PC-3 (cell line): Measurements from ENCODE around the gene TEX30. TPM values are rescaled to one million over a fixed set of nuclear protein-coding genes. Genes with fewer than 3 reads are reported as not detected.

Experiments used
- ATAC-seq: fragments of 200-7000 bp; cut with Tn5 transposase; 2 replicates; pipeline ENCODE4 v1.9.1; 2020; ENCODE audit warnings: mild to moderate bottlenecking, moderate library complexity
- BruUV-seq: library from RNA; stranded (reverse); fragments of 400-500 nt; replicated peaks from 2 replicates; lab custom pipeline; 2021; lab: Mats Ljungman, UMichigan
- CTCF ChIA-PET: fragments of 300-600 bp; sonication (Branson Sonifier 250); formaldehyde crosslinking; loops from one replicate; lab custom pipeline; 2022; ENCODE audit warnings: antibody characterized with exemption; lab: Charles Lee
- POLR2A ChIA-PET: fragments of 300-600 bp; sonication (Branson Sonifier 250); formaldehyde crosslinking; loops from one replicate; lab custom pipeline; 2022; ENCODE audit warnings: antibody characterized with exemption; ENCODE audit not compliant: unreplicated experiment; lab: Charles Lee
- DNase-seq: peaks from one replicate; pipeline ENCODE4 v3.0.0-alpha.2; 2015
- H2AFZ ChIP-seq: fragments of 300-600 bp; sonication (generic); 2 replicates; pipeline ENCODE4 v1.6.0; 2016; ENCODE audit warnings: antibody characterized with exemption, low read length
- H3F3A ChIP-seq: fragments of 300-600 bp; sonication (generic); one replicate; pipeline ENCODE4 v1.6.0; 2017; ENCODE audit warnings: antibody characterized with exemption, low read length, control low read depth, mild to moderate bottlenecking; ENCODE audit not compliant: unreplicated experiment
- H3K27ac ChIP-seq: fragments of 300-600 bp; sonication (generic); 2 replicates; pipeline ENCODE4 v1.5.1; 2016; ENCODE audit warnings: mild to moderate bottlenecking, low read length
- H3K27me3 ChIP-seq: fragments of 300-600 bp; sonication (generic); 2 replicates; pipeline ENCODE4 v1.6.1; 2016; ENCODE audit warnings: low read length, mixed read lengths
- H3K36me3 ChIP-seq: fragments of 300-600 bp; sonication (generic); 2 replicates; pipeline ENCODE4 v1.6.1; 2016; ENCODE audit warnings: low read depth, mixed run types, low read length, mixed read lengths
- H3K4me1 ChIP-seq: fragments of 300-600 bp; sonication (generic); 2 replicates; pipeline ENCODE4 v1.5.1; 2016; ENCODE audit warnings: low read length; ENCODE audit not compliant: insufficient read depth
- H3K4me2 ChIP-seq: fragments of 300-600 bp; sonication (generic); 2 replicates; pipeline ENCODE4 v1.6.0; 2016; ENCODE audit warnings: low read length
- H3K4me3 ChIP-seq: fragments of 300-600 bp; sonication (generic); 2 replicates; pipeline ENCODE4 v1.5.1; 2016; ENCODE audit warnings: mild to moderate bottlenecking, low read length, mixed read lengths
- H3K79me2 ChIP-seq: fragments of 300-600 bp; sonication (generic); 2 replicates; pipeline ENCODE4 v1.6.1; 2017; ENCODE audit warnings: low read length, mixed read lengths
- H3K9ac ChIP-seq: fragments of 300-600 bp; sonication (generic); 2 replicates; pipeline ENCODE4 v1.6.0; 2016; ENCODE audit warnings: mild to moderate bottlenecking, low read length
- H3K9me2 ChIP-seq: fragments of 300-600 bp; sonication (generic); replicated peaks from 2 replicates; pipeline ENCODE4 v1.6.1; 2016; ENCODE audit warnings: mixed run types, low read length, mixed read lengths
- H3K9me3 ChIP-seq: fragments of 300-600 bp; sonication (generic); 2 replicates; pipeline ENCODE4 v1.6.1; 2016; ENCODE audit warnings: low read length, mixed read lengths
- H4K20me1 ChIP-seq: fragments of 300-600 bp; sonication (generic); 2 replicates; pipeline ENCODE4 v1.6.1; 2016; ENCODE audit warnings: low read length, mixed read lengths
- EZH2 ChIP-seq: fragments of 300-600 bp; sonication (generic); IDR thresholded peaks from one replicate; pipeline ENCODE4 v1.6.1; 2017; ENCODE audit warnings: antibody characterized with exemption, mild to moderate bottlenecking, low read length; ENCODE audit not compliant: unreplicated experiment
- EZH2phosphoT487 ChIP-seq: fragments of 300-600 bp; sonication (generic); IDR thresholded peaks from 2 replicates; pipeline ENCODE4 v1.6.1; 2018; ENCODE audit warnings: mild to moderate bottlenecking, antibody characterized with exemption, low read length, borderline replicate concordance
- intact Hi-C: fragments of 100-400 bp; cut with micrococcal nuclease; formaldehyde crosslinking; loops from 2 replicates; pipeline ENCODE4 v1.9.0; 2023
- total RNA-seq: library from RNA; depleted of rRNA; stranded (reverse); fragments of >200 nt; gene quantifications from 2 replicates; pipeline ENCODE4 v1.2.3, GENCODE V29; 2014
- TF ChIP-seq, protein P1 (sequence below): fragments of 300-600 bp; sonication (generic); conservative IDR thresholded peaks from 2 replicates; pipeline ENCODE4 v1.5.1; 2017; ENCODE audit warnings: antibody characterized with exemption, low read depth, mild to moderate bottlenecking, low read length

The TEX30 gene
- total RNA-seq, 1 experiment from 2014 or later = 16.7 TPM

DNA sequence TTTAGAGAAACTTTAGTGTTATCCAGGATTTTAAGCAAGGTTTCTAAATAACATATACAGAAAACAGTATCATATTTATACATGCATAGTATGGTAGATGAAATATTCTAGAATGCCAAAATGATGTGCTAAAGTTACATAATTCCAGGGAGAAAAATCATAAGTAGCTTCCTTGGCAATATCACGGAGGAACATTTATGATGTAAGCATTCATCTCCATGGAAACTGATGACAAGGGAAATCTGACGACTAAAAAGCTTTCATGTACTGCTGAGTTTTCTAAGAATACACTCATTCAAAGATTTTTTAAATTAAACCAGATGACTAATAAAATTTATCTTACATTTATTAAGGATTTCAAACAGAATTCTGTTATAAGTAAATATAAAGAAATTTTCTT is 4.7 kb downstream of the TEX30 start:
- Histone ChIP-seq H3K9me3 (no peaks in the 10 kb centered on the region), H2AFZ (no peak overlapping the region), H3K9me2 (no peaks in the 10 kb centered on the region), H3F3A (no peaks in the 10 kb centered on the region), H4K20me1 (no peaks in the 10 kb centered on the region), H3K9ac (no peak overlapping the region), H3K36me3 (no peaks in the 10 kb centered on the region), H3K27ac (no peak overlapping the region), H3K4me3 (no peak overlapping the region), H3K79me2 (peaks cover 31% of the 10 kb centered on the region), H3K4me1 (peaks cover 15% of the 10 kb centered on the region), H3K4me2 (no peak overlapping the region), H3K27me3 (no peaks in the 10 kb centered on the region)
- intact Hi-C loops = no loop called here
- ATAC-seq = no peak
- POLR2A ChIA-PET = no interaction called here
- no TSS peak for BruUV-seq
- DNase-seq = no peak
- CTCF ChIA-PET = interaction anchor here (0.5 to 1.1 kb wide), 2 partner anchors 63 to 172 kb away, joined by 4 to 6 read pairs; partner anchors contain the start of gene TPP2
- TF ChIP-seq EZH2 = no peak

DNA sequence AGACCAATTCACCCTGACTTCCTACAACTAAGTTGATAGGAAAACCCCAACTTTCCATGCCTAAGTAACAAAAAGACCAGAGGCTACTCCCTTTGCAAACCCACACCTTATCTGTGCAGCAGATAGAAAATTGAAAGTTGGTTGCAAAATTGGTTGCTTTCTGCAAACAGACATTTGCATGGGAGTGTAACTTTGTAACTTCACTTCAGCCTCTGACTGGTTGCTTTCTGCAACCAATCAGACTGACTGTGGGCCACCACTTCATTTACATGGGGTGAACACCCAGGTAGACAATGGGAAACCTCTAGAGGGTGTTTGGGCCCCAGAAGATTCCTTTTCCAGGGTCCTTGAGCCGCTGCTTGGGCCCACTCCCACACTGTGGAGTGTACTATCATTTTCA is 9.8 kb downstream of the TEX30 start:
- POLR2A ChIA-PET = no interaction called here
- TF ChIP-seq, protein P1, sequence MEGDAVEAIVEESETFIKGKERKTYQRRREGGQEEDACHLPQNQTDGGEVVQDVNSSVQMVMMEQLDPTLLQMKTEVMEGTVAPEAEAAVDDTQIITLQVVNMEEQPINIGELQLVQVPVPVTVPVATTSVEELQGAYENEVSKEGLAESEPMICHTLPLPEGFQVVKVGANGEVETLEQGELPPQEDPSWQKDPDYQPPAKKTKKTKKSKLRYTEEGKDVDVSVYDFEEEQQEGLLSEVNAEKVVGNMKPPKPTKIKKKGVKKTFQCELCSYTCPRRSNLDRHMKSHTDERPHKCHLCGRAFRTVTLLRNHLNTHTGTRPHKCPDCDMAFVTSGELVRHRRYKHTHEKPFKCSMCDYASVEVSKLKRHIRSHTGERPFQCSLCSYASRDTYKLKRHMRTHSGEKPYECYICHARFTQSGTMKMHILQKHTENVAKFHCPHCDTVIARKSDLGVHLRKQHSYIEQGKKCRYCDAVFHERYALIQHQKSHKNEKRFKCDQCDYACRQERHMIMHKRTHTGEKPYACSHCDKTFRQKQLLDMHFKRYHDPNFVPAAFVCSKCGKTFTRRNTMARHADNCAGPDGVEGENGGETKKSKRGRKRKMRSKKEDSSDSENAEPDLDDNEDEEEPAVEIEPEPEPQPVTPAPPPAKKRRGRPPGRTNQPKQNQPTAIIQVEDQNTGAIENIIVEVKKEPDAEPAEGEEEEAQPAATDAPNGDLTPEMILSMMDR = no peak
- no peak for TF ChIP-seq EZH2phosphoT487
- TF ChIP-seq EZH2 = no peak
- H3K9me3 ChIP-seq = no peaks in the 10 kb centered on the region
- no peaks in the 10 kb centered on the region for H3K36me3 ChIP-seq
- H3K9ac ChIP-seq = no peak overlapping the region
- H3K9me2 ChIP-seq = no peaks in the 10 kb centered on the region
- H2AFZ ChIP-seq = no peak overlapping the region
- BruUV-seq = no TSS peak
- no peaks in the 10 kb centered on the region for H3K27me3 ChIP-seq
- ATAC-seq (no peak), DNase-seq (no peak)
- H3F3A ChIP-seq = no peaks in the 10 kb centered on the region
- H3K27ac ChIP-seq = no peak overlapping the region
- H3K79me2 ChIP-seq = no peaks in the 10 kb centered on the region
- H4K20me1 ChIP-seq = no peaks in the 10 kb centered on the region
- no peaks in the 10 kb centered on the region for H3K4me1 ChIP-seq
- no peak overlapping the region for H3K4me3 ChIP-seq
- H3K4me2 ChIP-seq = no peak overlapping the region
- intact Hi-C loops = no loop called here
- CTCF ChIA-PET = no interaction called here

DNA sequence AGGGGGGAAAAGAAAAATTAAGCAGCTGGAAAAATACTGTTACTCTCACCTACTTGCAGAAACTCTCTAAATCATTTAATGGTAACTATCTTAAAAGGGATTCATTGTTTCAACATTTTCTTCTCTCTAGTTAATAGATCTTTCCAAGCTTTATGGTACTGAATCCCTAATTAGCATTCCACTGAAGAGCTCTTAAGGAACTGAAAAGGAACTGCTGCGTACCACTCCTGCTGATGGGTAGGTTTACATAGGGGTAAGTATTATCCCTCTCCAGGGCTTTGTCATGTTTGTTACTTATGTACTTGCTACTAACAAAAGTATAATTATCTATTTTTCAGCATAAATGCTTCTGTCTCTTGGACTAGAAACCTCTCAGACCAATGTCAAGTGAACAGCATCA is 12.5 kb downstream of the TEX30 start:
- ATAC-seq = no peak
- H4K20me1 ChIP-seq = no peaks in the 10 kb centered on the region
- intact Hi-C loops = no loop called here
- H3K9me2 ChIP-seq = no peaks in the 10 kb centered on the region
- no peak overlapping the region for H3K9ac ChIP-seq
- H3K4me2 ChIP-seq = no peak overlapping the region
- no peak for DNase-seq
- BruUV-seq = no TSS peak
- CTCF ChIA-PET = no interaction called here
- no peaks in the 10 kb centered on the region for H3K9me3 ChIP-seq
- no peak overlapping the region for H3K27ac ChIP-seq
- POLR2A ChIA-PET = no interaction called here
- H3K36me3 ChIP-seq = no peaks in the 10 kb centered on the region
- no peak for TF ChIP-seq EZH2
- TF ChIP-seq, protein P1 = no peak
- TF ChIP-seq EZH2phosphoT487 = no peak
- no peaks in the 10 kb centered on the region for H3K79me2 ChIP-seq
- H3K4me3 ChIP-seq = no peak overlapping the region
- H3F3A ChIP-seq = no peaks in the 10 kb centered on the region
- H3K4me1 ChIP-seq = no peaks in the 10 kb centered on the region
- no peak overlapping the region for H2AFZ ChIP-seq
- no peaks in the 10 kb centered on the region for H3K27me3 ChIP-seq
